ENCODE measurements around the gene UQCC2.

Gene UQCC2

GRCh38 chr6:33705268-33705885, 6.1 kb downstream of the UQCC2 start:
- no peak for DNase-seq

GRCh38 chr6:33704215-33705066, 7.1 kb downstream of the UQCC2 start:
- DNase-seq = no peak

DNA sequence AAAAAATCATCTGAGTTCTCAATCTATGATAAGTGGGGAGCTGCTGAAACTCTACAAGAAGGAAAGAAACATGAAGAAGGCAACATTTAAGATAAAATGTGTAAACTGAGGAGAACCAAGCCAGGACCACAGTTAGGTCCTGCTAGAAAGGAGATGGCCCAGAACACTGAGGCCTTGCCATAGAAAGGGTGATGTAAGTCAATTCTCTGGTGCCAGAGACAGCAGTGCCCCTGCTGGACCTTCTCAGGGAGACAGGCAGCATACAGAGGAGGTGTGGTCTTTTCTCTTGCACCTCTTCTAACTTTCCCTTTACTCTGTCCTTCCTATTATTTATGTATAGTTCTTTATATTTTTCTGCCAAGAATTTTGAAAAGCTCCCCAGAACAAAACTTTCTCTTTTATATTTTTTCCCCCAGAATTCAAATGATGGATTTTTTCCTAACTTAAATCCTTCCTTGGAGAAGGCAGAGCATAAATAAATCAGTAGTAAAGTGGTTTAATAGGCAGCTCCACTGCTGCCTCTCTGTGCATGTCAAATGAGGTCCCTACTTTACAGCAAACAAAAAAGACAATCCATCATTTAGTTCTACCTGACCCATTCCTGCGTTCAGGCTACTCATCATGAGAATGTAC, 9.0 kb downstream of the UQCC2 start:
- DNase-seq = no peak

DNA sequence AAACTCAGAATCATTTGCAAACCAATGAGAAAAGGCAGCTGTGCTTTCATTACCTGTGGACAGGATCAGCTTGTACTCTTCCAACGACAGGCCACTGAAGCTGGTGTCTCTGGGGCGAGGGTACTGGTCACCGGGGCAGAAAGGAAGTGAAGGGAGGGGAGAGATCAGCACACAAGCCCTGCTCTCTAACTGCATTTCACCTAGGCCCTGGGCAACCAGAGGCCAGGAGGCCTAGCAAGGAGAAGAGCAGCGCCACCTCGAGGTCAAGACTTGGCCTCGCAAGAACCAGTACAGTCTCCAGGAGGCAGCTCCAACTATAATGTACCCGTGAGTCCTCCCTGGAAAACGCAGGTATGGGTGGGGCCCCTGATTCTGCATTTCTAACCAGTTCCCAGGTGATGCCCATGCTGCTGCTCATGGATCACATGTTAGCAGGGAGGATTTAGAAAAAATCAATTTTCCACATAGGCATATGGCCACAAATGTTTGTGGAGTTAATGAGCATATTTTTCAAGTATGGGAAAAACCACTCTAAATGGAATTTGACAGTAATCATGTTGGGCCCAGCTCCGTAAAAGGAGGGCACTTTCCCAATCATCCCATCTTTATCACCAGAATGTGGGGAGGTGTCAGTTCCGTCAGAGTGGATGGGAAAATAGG, 11.0 kb downstream of the UQCC2 start:
- peak; percentile 62 to 68 for DNase-seq

GRCh38 chr6:33699739-33700138, 11.8 kb downstream of the UQCC2 start:
- no peak for DNase-seq

DNA sequence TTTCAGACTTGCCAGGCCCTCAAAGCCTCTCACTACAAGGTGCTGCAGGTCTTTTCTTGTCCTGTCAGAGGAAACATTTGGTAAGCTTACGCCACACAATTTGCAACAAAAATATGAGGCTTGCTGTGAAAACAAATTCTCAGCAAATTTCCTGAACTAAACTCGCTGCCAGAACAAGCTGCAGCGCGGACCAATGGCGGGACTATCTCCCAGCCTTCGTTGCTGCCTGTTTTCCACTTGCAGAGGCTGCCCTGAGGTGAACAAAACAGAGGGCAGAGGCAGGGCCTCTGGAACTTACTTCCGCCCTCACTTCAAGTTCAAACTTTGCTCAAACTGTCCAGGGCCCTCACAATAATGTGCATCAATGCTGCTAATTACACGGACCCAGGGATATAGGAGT, 12.4 kb downstream of the UQCC2 start:
- no peak for DNase-seq

DNA sequence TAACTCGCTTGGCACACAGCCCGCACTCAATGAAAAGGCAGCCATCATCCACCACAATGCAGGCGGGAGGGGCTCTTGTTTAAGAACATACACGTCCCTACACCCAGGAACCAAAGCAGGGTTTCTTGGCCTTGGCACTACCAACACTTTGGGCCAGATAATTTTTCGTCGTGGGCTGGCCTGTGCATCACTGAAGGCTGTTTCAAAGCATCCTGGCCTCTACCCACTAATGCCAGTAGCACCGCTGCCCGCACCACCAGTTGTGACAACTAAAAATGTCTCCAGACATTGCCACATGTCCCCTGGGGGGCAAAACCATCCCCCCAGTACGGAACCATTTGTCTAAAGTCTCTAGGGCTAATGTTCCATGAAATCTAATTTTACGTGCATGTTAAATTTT, 13.0 kb downstream of the UQCC2 start:
- no peak for DNase-seq

GRCh38 chr6:33697845-33698244, 13.7 kb downstream of the UQCC2 start:
- no peak for DNase-seq

GRCh38 chr6:33696548-33697518, 14.7 kb downstream of the UQCC2 start:
- no peak for DNase-seq

DNA sequence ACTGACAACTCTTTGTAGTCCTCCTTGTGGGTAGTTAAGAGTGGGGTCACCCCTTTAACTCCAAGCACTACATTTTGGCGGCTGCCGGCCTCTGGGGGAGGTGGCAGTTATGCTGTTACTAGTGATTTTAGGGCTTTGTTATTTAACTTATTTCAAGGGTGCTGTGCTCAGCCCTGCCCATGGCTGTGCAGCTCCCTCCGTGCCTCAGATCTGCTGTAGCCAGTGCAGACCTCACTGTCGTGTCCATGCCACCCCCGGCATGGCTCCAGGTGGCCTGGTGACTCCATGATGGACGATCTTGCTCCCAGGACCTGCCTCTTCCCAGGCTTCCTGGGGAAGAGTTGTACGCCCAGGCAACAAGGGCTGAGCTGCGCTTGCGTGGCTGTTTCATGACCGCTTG, 15.4 kb downstream of the UQCC2 start:
- no peak for DNase-seq

DNA sequence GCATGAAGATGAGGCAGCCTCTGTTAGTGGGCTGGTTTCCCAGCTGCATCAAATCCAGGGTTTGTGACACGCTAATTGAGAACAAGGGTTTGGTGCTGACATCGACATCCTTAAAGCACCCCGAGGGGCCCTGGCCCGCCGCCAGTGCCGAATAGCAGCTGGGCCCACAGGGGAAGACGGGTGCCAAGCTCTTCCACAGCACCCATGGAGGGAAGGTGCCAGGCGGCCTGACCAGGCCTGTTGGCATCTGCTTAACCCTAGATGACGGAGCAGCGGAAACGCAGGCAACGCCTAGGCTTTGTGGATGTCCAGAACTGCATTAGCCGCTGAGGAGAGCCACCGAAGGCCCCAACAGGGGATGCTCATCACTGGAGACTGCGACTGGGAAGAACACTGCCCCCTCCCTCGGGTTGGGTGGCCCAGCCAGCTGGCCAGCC, 16.0 kb downstream of the UQCC2 start:
- no peak for DNase-seq

GRCh38 chr6:33694977-33695376, 16.5 kb downstream of the UQCC2 start:
- DNase-seq = no peak

DNA sequence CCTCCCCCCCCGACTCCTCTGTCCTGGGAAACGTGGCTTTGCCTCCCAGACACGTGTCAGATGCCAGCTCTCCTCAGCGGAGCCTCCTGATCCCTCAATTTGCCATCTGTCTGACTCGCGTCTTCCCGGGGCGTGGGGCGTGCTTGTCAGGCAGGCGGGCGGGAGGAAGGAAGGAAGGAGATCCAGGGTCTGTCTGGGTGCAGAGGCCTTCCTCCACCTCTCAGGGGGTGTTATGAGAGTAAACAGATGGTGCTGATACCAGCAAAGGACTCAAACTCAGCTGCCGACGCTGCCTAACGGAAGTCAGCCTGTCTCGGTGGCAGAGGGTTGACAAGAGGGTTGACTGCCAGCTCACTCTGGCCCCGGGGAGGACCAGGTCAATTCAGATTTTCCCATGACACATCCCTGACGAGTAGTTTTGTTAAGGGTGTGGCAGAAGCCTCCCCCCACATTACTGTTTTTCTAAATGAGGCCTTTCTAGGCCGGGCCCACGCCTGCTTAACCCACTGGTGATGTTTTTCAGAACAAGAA, 17.0 kb downstream of the UQCC2 start:
- DNase-seq = peak; percentile 70 to 84

- DNase-seq = no peak
These were observed 18.1 kb downstream of the UQCC2 start for GRCh38 chr6:33693186-33694105.

GRCh38 chr6:33692760-33693158, 18.7 kb downstream of the UQCC2 start:
- DNase-seq = peak; percentile 36 to 42

GRCh38 chr6:33692078-33692759, 19.3 kb downstream of the UQCC2 start:
- no peak for DNase-seq

GRCh38 chr6:33691456-33692077, 19.9 kb downstream of the UQCC2 start:
- no peak for DNase-seq

DNA sequence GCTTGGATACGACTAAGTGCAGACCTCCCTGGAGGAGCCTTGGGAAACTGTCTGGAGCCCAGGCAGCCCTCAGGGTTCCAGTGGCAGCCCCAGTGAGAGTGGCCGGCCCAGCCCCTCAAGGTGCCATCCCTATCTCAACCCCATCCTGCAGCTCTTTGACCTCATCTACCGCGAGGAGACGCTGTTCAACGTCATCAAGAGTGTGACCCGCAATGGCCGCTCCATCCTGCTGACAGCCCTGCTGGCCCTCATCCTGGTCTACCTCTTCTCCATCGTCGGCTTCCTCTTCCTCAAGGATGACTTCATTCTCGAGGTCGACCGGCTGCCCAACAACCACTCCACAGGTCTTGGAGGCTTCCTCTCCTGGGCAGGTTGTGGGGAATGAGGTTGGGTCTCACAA, 20.7 kb downstream of the UQCC2 start:
- DNase-seq = no peak

- DNase-seq = no peak
These were observed 21.6 kb downstream of the UQCC2 start for GRCh38 chr6:33689879-33690278.

DNA sequence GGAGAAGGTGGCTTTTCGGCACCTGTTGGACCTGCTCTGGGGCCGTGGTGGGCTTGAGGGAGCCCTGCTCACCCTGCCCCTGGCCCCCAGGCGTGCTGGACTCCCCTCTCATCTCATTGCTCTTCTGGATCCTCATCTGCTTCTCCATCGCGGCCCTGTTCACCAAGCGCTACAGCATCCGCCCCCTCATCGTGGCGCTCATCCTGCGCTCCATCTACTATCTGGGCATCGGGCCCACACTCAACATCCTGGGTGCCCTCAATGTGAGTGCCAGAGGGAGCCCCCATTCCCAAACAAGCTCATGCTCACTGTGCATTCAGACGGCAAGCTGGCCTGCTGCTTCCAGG, 22.4 kb downstream of the UQCC2 start:
- DNase-seq = no peak
